GM19023 (cell line): Measurements from ENCODE around the gene LRRC25.
A peak's percentile ranks its signal among the peaks of the same experiment; 100 is the strongest.

Source experiments
- ATAC-seq: cut with Tn5 transposase; IDR thresholded peaks from one replicate; pipeline ENCODE4 v1.9.1; 2021; ENCODE audit warnings: mild to moderate bottlenecking, moderate library complexity; ENCODE audit not compliant: unreplicated experiment

Gene LRRC25

DNA sequence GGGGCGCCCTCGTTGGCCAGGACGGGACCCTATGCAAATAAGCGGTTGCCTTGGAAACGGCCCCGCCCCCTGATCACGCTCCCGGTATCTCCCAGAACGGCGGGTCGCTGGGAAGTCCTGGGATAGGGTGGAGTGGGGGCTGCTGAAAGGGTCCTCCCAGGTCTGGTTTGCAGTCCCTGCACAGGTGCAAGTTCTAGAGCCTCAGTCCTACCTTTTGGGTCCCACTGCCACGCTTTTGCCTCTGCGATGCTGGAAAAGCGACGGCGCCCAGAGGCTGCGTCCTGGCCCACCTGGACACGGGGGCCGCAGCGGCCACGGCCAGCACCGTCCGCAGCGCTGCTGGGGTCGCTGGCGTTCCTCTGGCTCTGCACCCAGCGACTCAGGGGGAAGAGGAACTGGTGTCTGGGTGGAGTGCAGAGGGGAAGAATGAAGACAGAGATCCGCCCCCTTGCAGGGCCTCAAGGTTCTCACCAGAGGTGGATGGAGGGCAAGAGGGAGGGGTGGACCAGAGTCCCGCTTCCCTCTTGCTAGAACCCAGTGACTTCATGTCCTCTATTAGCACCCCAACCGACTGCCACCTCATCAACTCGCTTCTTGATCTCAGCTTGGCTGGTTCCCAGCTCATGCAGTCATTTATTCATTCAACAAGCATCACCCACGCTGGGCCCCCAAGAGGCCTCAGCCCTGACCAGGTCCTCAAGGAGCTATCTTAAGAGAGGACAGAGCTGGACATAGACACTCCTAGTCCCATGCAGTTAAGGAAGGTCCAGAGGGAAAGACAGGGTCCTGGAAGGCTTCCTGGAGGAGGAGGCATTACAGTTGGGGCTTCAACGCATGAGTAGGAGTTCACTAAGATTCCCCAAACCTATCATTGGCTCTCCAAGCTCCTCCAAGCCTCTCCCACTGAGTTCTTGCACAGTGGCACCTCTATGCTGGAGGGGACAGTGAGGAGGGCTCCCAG lies at the start of gene LRRC25:
TSS of gene LRRC25 (minus strand) at position 381 of the 961 bp plus-strand sequence. CDS start 659 bp downstream, outside the sequence.
- no peak for ATAC-seq

- no peak for ATAC-seq
Observed at GRCh38 chr19:18446811-18447359, 49.5 kb upstream of the LRRC25 start.

DNA sequence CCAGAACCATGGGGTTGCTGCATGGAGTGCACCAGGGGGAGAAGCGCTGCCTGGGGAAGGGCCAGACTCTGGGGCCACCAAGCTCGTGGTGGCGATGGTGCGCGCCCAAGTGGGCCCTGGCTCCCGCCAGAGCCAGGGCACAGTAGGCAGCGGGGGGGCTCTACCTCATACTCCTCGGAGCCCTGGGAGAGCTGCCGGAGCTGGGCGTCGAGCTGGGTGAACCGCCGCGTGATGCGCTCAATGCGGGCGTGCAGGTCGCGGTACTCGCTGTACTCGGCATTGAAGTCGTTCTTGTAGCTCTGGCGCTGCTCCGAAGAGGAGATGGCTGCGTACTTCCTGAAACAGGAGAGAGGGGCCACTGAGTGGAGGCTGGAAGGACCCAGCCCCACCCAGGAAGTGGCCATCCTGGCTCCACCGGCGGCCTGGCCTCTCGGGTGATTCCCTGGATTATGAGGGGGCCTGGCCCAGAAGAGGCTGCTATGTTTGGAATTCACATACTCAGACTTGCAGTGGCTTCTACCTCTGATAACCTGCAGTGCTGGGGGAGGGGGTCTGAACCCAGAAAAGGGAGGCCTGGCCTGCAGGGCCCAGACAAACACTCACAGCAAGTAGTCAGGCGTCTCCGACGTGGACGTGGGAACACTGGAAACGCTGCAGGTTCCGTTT lies 48.9 kb upstream of the LRRC25 start:
- no peak for ATAC-seq

GRCh38 chr19:18445262-18445948 lies 48.0 kb upstream of the LRRC25 start:
- no peak for ATAC-seq

- ATAC-seq = no peak
Observed at GRCh38 chr19:18444513-18444912, 47.1 kb upstream of the LRRC25 start.

GRCh38 chr19:18443831-18444230 lies 46.4 kb upstream of the LRRC25 start:
- ATAC-seq = no peak

DNA sequence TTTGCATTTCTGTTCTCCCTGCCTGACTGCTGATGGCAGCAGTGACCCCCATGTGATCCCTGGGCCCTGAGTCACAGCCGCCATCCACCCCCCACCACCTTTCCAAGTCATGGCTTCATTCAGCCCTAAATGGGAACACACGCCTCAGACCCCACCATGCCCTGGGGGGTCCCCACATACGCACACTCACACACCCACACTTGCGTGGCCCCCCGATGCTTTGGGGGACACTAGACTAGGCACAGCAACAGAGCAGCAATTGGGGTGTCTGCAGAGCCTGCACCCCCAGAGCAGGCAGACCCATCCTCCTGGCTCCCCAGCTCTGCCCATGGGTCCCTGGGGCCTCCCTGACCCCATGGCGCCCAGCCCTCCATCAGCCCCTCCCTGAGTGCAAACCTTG lies 46.0 kb upstream of the LRRC25 start:
- ATAC-seq = no peak

DNA sequence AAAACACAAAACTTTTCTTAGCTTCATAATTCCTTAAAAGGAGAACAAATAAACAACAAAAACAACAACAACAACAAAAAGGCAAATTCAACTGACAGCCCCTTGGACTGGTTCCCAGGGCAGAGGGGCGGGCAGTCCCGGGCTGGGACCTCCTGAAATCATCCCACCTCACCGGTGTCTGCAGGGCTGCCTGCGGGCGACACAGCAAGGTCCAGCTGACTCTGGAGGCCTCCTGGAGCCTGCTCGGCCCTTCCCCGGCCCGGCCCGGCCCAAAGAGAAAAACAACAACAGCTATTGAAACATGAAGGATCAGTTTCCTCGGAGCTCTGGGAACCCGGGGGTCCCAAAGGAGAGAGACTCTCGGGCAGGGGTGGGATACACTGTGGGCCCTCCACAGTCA lies 45.5 kb upstream of the LRRC25 start:
- no peak for ATAC-seq

- no peak for ATAC-seq
Observed at GRCh38 chr19:18441804-18442788, 44.7 kb upstream of the LRRC25 start.

DNA sequence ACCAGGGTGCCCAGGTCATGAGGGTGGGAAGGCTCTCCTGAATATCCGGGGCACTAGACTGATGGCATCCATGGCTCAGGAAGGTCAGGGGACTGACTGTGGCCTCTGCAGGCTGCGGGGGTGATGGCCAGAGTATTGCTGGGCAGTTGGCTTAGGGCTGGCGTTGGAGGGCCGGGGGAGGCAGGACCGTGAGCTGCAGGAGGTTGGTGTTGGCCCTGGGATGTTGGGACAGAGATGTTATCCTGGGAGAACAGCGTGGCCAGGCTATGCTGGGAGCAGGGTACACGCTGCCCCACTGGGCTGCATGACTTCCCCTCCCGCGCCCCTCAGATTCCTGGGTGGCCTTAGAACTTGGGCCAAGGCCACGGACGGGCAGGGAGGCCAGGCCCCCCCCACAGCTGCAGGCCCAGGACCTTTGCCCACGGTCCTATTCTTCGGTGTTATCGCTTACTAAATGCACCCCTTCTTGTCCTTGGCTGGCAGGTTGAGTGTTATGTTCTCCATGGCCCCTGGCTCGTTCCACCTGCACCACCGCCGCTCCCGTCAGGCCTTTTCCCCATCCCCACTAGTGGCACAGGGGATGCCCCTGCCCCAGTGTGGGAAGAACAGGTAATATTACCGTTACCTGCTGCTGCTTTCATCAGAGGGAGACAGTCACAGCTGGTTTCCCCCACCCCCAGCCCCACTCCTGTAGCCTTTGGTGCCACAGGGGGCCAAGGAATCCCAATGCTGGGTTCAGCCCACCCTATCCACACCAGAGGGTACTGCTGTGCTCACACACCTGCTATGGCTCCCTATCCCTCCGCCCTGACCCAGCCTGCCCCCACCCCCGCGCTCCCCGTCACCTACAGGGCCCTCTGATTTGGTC lies 43.7 kb upstream of the LRRC25 start:
- ATAC-seq = no peak

GRCh38 chr19:18440415-18440877 lies 43.0 kb upstream of the LRRC25 start:
- no peak for ATAC-seq

DNA sequence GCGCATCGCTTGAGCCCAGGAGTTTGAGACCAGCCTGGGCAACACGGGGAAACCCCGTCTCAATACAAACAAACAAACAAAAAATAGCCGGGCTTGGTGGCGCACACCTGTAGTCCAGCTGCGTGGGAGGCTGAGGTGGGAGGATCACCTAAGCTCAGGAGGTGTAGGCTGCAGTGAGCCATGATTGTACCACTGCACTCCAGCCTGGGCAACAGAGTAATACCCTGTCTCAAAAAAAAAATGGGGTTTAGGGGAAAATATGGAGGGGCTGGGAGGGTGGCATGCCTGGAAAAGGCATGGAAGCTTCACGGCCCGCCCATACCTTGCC lies 42.5 kb upstream of the LRRC25 start:
- no peak for ATAC-seq

- ATAC-seq = no peak
Observed at GRCh38 chr19:18439025-18439909, 41.8 kb upstream of the LRRC25 start.

- ATAC-seq = no peak
Observed at GRCh38 chr19:18438331-18439024, 41.1 kb upstream of the LRRC25 start.

- ATAC-seq = no peak
Observed at GRCh38 chr19:18437491-18438330, 40.3 kb upstream of the LRRC25 start, which contains the start of gene ISYNA1. ISYNA1 (minus strand) TSS chr19:18438133; CDS start chr19:18437979, 154 bp downstream.

DNA sequence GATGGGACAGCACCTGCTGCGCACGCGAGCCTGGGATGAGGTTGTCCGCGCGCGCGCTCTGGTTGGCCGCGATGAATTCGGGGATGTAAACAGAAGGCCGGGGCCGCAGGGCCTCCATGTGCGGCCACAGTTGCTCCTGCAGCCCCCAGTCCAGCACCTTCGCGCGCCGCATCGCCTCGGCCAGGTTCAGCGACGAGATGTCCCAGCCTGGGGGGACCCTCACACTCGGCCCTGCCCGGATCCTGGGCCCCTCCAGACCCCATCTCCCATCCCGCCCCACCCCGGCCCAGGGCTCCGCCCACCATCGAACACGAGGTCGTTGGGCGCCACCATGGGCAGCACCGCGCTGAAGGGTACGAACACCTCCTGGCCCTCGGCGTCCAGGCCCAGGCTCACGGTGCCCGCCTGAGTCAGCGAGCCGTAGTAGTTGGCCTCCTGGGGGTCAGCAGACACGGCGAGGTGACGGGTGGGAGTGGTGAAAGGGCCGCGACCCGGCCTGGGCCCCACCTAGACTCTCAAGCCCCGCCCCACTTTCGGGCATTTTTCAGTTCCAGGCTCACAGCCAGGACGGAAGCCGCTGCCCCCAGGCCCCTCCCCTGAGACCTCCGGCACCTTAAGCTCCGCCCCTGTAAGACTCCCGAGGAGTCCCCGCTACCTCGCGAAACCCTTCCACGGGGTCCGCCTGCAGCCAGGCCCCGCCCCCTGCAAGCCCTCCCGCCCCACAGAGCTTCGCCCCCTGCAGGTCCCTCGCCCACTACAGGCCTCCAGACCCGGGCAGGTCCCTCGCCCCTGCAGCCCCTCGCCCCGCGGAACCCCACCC lies 39.5 kb upstream of the LRRC25 start:
- ATAC-seq = peak; percentile 40
